ENCODE results near the gene GDF7. TPM values are rescaled to one million over a fixed set of nuclear protein-coding genes. Genes with fewer than 3 reads are reported as not detected.
"Not testable (repeated sequence)": the region's sequence is repeated elsewhere in the genome, so short reads cannot be mapped to it uniquely, and the experiment has no call there.

Gene GDF7
- total RNA-seq, 2 donors from 2014 or later, result 3.6 to 3.8 TPM

DNA sequence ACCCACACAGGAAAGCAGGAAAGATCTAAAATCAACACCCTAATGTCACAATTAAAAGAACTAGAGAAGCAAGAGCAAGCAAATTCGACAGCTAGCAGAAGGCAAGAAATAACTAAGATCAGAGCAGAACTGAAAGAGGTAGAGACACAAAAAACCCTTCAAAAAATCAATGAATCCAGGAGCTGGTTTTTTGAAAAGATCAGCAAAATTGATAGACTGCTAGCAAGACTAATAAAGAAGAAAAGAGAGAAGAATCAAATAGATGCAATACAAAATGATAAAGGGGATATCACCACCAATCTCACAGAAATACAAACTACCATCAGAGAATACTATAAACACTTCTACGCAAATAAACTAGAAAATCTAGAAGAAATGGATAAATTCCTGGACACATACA, 47.5 kb downstream of the GDF7 start:
- intact Hi-C loops (cut with DNase I); DNase-seq (ENCODE audit: low spot score): not testable (repeated sequence)

DNA sequence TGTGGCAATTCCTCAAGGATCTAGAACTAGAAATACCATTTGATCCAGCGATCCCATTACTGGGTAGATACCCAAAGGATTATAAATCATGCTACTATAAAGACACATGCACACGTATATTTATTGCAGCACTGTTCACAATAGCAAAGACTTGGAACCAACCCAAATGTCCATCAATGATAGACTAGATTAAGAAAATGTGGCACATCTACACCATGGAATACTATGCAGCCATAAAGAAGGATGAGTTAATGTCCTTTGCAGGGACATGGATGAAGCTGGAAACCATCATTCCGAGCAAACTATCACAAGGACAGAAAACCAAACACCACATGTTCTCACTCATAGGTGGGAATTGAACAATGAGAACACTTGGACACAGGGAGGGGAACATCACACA, 49.2 kb downstream of the GDF7 start:
- DNase-seq (ENCODE audit: low spot score); intact Hi-C loops (cut with DNase I): not testable (repeated sequence)

DNA sequence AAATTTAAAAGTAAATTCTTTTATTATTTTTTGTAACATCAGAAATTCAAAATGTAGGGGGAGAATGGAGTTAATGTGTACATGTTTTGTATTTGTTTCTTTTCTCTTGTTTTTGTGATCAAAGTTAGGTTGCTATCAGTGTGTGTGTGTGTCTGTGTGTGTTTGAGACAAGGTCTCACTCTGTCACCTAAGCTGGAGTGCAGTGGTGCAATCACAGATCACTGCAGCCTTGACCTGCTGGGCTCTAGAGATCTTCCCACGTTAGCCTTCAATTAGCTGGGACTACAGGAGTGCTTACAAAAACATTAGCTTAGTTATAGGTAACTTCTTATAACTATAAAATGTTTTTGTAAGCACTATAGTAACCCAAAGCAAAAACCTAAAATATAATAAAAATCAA, 50.7 kb downstream of the GDF7 start:
- intact Hi-C loops (cut with DNase I), result no loop called here
- no peak for DNase-seq (ENCODE audit: low spot score)

DNA sequence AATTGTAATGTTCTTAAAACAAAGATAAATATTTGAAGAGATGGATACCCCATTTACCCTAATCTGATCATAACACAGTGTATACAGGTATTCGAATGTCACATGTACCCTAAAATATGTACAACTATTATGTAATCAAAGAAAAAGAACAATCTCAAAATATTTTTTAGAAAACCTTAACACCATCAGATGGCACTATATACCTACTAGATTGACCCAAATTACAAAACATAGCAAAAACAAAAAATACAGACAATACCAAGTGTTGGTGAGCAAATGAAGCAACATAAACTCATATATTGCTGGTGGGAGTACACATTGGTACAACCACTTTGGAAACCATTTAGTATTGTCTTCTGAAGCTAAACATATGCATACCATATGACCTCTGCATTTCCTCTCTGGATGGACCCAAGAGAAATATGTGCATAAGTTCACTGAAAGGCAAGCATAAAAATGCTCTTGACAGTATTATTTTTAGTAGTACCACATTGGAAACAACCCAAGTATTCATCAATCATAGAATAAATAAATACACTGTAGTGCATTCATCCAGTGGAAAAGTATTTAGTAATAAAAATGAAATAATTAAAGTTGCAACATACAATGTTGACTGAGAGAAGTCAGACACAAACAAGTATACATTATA, 55.8 kb downstream of the GDF7 start:
- intact Hi-C loops (cut with DNase I), result no loop called here

DNA sequence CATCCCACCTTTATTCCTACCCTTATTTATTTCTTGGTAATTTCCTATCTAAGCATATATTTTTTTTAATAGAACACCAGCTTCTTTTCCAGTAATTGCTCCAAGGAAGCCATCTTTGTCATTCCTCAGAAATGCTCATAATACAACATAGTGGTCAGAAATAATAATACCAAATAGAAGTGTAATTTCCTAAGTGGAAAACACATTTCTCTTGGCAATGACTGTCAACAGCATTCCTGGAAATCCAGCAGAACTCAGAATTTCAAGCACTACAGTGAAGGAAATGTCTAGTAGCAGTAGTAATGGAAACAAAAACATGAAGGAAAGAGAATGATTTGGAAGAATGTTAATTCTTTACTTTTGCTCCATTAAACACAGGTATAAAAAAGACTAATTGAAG, 56.6 kb downstream of the GDF7 start:
- intact Hi-C loops (cut with DNase I), result no loop called here

More for the DNA sequence above, 55.8 kb downstream of the GDF7 start:
- no peak for DNase-seq (ENCODE audit: low spot score)

DNA sequence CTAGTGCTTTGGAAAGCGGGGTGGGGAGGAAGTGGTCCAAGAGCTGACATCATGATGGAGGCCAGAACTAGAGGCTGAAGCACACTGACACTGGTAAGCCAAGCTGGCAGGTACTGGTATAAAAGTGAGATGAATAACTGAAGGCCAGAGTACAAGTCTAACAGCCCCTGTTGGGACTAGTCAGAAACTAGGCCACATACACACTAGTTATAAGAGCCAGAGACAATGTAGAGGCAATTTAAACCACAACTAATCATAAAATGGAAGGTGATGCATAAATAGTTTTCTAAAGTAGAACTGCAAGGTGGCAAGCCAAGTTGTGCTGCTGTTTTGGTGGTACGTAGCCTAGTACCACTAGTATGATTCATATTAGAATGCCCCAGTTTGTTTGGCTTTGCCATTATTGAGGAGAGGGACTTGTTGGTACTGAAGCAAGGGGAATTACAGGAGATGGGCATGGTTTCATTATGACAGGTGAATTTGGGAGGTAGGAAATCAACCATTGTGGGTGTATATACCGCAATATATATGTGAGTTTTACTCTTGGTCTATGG, 57.6 kb downstream of the GDF7 start:
- intact Hi-C loops (cut with DNase I), result no loop called here

More for the DNA sequence above, 56.6 kb downstream of the GDF7 start:
- DNase-seq (ENCODE audit: low spot score), result no peak

DNA sequence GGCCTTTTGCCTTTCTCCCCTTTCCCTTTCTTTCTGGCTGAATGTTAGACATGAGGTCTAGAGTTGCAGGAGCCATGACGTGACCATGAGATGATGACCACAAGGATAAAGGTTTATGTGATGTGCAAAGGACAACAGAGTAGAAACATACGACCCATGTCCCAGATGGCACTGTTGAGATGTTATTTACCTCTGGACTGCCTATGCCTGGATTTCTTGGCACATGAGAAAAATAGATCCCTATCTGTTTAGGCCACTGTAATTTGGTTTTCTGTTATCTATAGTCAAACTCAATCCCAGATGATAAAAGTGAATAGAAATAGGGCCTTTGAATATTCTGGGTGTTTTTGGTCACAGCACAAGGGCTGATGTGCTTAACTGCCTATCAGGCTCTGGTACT, 58.8 kb downstream of the GDF7 start:
- intact Hi-C loops (cut with DNase I), result no loop called here
- no peak for DNase-seq (ENCODE audit: low spot score)

More for the DNA sequence above, 57.6 kb downstream of the GDF7 start:
- DNase-seq (ENCODE audit: low spot score), result no peak

DNA sequence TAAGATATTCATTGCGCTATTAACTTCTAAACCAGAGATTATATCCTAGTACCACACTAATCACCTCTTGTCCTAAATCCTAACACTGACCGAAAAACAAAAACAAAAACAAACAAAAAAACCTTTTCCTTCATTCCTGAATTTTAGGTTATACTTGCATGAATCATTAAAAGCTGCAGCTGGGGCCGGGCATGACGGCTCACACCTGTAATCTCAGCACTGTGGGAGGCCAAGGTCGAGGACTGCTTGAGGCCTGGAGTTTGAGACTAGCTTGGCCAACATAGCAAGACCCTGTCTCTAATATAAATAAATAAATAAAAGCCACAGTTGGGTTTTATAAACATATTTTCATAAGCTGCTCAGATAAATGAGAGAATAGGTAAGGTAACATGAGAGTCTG, 60.0 kb downstream of the GDF7 start:
- intact Hi-C loops (cut with DNase I), result no loop called here
- no peak for DNase-seq (ENCODE audit: low spot score)

DNA sequence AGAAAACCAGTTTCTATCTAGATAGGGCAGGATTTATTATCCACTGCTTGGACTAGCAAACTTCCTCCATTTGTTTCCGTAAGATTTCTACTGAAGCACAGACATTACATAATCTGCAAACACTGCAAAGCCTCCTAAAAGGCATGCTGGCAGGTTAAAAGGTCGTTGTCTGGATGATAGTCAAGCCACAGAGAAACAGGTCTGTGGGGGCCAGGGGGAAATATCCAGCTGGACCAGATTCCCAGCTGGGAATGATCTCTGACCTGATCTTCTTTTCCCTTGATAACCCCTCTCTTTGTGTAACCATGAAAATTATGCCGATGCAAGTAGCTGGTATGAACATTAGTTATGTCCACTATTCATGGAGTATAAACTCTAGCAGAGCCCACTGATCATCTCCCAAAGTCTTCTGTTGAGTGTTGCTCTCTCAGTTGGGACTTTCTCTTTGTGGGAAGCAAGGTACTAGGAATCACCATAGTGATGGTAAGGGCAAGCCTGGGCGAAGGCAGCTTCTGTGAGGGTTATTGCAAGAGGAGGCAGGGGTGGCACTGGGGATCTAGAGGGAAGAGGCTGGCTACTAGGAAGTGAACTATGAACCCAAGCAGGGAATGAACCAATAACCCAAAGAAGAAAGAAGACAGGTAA, 61.3 kb downstream of the GDF7 start:
- DNase-seq (ENCODE audit: low spot score), result no peak
- intact Hi-C loops (cut with DNase I), result no loop called here

Other genes starting within 250 kb of the GDF7 start
- 1,000 to 10,000 TPM in 1 of 2 donors, 100 to 1,000 TPM in 1; 742 to 1,258 TPM for gene RHOB, start 220.1 kb upstream of the GDF7 start, total RNA-seq
- 10 to 100 TPM; 37.1 to 41.8 TPM for gene HS1BP3, start 16.0 kb upstream of the GDF7 start, total RNA-seq
- gene LDAH, start 156.0 kb downstream of the GDF7 start, total RNA-seq, result 10 to 100 TPM; 13.6 to 16.9 TPM